ENCODE data around the gene SH3GLB1.

The SH3GLB1 gene

DNA sequence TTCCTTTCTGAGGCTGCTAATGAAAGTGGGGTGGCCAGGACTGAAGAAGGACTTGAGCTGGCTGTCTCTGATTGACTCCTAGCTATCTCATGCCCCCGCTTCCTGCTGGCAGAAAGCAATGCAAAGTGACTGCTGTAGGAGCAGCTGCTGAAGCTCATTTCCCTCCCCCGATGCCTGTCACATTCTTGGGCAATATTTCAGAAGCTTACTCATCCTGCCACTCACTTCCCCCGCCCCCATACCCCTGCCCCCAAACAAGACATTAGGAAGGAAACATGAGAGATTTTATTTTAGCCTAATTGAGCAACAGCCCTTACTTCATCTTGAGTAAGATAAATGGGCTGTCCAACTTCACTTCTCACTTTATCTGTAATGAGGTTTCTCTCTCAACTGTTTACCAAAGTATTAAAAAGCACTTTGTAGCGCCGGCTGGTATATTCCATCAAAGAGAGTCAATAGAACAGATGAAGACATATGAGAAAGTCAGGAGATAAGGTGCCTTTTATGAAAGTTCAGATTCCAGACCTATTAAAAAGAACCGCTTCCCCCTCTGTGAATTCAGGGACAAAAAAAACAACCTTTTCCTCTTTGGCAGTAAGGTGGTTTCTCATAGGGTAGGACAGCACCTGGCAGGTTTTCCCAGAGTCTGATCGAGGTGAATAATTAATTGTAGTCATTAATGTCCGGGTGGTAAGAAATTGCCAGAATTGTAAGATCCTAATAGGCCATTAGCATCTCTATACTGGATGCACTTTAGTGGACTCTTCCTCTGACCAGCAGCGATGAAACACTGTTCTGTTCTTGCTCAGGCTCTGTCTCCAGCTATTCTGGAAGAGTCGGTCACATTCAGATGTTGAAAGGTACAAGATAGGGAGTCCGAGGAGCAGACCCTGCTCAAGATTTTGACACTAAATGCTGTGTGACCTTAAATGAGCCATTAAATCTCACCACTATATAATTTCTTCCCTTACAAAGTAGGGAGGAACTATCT is 70.2 kb downstream of the SH3GLB1 start:
- peak; percentile 70 for DNase-seq

DNA sequence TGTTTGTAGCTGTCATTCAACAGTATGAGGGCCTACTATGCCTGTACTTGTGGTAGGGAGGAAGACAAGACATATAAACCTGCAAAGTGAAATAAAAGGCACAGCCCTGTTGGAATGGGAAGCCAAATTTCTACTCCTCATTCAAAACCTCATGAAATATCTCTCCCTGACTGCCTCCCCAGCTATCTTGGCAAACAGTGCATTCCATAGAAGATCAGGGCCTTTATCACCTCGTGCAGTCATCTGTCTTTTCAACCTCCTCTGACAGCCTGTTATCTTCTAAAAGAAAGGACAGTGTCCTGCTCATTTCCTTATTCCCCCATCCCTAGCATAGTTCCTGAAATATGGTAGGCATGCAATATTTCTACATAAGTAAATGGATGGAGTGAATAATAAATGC is 71.0 kb downstream of the SH3GLB1 start:
- DNase-seq, result no peak

GRCh38 chr1:86776108-86776507 is 71.7 kb downstream of the SH3GLB1 start:
- DNase-seq, result no peak

- DNase-seq, result no peak
Measured at GRCh38 chr1:86778569-86779239, 74.3 kb downstream of the SH3GLB1 start.

DNA sequence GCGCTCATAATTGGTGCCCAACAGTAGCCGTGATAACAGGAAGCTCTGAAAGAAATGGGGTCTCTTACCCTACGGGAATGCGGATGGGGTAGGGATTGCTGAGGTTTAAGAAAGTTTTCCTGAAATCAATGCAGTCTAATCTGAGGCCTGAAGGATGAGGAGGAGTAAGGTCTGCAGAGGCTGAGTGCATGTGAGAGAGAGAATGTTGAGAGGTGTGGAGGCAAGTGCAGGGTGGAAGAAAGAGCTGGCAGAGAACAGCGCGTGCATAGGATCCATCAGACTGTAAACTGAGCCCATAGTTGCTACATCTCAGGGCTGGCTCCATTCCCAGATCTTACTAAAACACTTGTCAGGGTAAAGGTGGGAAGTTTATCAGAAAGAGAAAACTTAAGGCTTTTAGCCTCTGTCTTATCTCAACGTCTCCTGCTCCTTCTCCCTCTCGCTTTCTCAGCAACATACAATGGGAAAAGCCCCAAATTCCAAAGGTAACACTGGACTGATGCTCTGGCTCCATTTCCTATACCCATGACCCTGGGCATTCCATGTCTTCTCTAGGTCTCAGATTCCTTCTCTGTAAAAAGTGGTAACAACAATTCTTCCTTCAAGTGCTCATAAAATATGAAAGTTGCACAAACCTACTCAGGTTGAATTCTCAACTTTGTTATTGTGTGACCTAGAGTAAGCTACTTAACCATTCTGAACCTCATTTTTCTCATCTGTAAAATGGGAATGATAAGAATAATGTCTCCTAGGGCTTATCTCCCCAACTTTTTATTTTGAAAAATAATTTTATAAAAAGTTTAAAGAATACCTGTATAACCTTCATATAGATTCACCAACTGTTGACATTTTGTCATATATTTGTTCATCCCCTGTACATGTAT is 75.2 kb downstream of the SH3GLB1 start:
- no peak for DNase-seq

- no peak for DNase-seq
Measured at GRCh38 chr1:86782482-86782881, 78.1 kb downstream of the SH3GLB1 start.

- DNase-seq, result no peak
Measured at GRCh38 chr1:86787621-86788020, 83.2 kb downstream of the SH3GLB1 start.

GRCh38 chr1:86788300-86789206 is 84.2 kb downstream of the SH3GLB1 start:
- DNase-seq, result no peak

DNA sequence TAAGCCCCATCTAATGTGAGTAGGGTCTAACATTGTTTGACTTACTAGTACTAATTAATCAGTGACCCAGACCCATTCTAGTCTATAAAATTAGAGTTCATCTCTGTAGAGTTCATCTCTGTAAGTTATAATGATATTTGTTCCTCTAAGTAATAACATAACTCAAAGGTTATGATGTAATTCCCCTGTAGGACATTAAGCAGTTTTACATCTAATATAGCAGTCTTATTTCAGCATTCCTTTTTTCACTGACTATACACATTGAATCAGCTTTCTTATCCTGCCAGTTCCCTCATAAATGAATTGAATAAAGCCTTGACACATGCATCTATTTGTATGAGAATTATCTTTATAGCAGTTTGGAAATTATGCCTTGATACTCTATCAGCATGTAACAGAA is 90.9 kb downstream of the SH3GLB1 start:
- no peak for DNase-seq
